Ishikawa (cell line): ENCODE results near the gene ABCB4.

ENCODE experiments used
- CEBPB ChIP-seq: IDR thresholded peaks from 2 replicates; pipeline ENCODE4 v1.6.1; 2012
- EP300 ChIP-seq: IDR thresholded peaks from 2 replicates; pipeline ENCODE4 v1.6.1; 2012; ENCODE audit warnings: borderline replicate concordance
- MAX ChIP-seq: IDR thresholded peaks from 2 replicates; pipeline ENCODE4 v1.6.1; 2012
- NFIC ChIP-seq: IDR thresholded peaks from 2 replicates; pipeline ENCODE4 v1.6.1; 2012
- RAD21 ChIP-seq: IDR thresholded peaks from 2 replicates; pipeline ENCODE4 v1.6.1; 2012; ENCODE audit warnings: low read depth
- TAF1 ChIP-seq: IDR thresholded peaks from 2 replicates; pipeline ENCODE4 v1.6.1; 2012; ENCODE audit warnings: low read depth, mild to moderate bottlenecking
- TCF12 ChIP-seq: IDR thresholded peaks from 2 replicates; pipeline ENCODE4 v1.6.1; 2012; ENCODE audit warnings: low read depth
- ZBTB7A ChIP-seq: IDR thresholded peaks from 2 replicates; pipeline ENCODE4 v1.6.1; 2012; ENCODE audit warnings: low read depth

- TF ChIP-seq RAD21 = no peak
- TF ChIP-seq EP300 = no peak
- TF ChIP-seq TAF1 = no peak
- no peak for TF ChIP-seq MAX
- TF ChIP-seq NFIC = no peak
- no peak for TF ChIP-seq TCF12
- TF ChIP-seq CEBPB = no peak
- no peak for TF ChIP-seq ZBTB7A
Measured at GRCh38 chr7:87517891-87518290, 42.4 kb upstream of the ABCB4 start.
